Hypothalamus (tissue), 51 donors: ENCODE results near the gene IGSF11.
A peak's percentile ranks its signal among the peaks of the same experiment; 100 is the strongest.
"Not testable (repeated sequence)": the region's sequence is repeated elsewhere in the genome, so short reads cannot be mapped to it uniquely, and the experiment has no call there.

Experiments used
- DNase-seq, 51 donors: peaks; one replicate each; lab custom pipeline; 2025; lab: John Stamatoyannopoulos, UW

IGSF11 gene

GRCh38 chr3:119034256-119035013 is at the start of gene IGSF11:
IGSF11 (minus strand) TSS chr3:119034846; CDS start chr3:119034582, 264 bp downstream.
- DNase-seq, result peak; percentile 17 to 95 (median 85)

DNA sequence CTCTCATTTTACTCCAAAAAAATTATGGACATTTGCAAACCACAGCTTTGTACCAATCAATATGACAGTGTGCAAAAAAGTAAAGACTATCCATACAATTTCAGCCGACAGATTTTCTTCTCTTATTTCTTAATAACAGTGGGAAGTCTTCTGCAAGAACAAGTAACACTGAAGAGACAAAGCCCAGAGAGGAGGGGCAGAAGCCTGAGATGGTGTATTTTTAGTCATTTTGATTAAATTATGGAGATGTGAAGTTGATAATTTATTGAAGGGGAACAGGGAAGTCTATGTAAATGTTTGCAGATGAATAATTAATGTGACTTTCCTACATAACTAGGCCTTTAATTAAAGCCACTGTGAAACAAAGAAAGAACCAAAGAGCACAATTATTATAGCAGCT is 45.7 kb upstream of the IGSF11 start:
- DNase-seq, result no peak

DNA sequence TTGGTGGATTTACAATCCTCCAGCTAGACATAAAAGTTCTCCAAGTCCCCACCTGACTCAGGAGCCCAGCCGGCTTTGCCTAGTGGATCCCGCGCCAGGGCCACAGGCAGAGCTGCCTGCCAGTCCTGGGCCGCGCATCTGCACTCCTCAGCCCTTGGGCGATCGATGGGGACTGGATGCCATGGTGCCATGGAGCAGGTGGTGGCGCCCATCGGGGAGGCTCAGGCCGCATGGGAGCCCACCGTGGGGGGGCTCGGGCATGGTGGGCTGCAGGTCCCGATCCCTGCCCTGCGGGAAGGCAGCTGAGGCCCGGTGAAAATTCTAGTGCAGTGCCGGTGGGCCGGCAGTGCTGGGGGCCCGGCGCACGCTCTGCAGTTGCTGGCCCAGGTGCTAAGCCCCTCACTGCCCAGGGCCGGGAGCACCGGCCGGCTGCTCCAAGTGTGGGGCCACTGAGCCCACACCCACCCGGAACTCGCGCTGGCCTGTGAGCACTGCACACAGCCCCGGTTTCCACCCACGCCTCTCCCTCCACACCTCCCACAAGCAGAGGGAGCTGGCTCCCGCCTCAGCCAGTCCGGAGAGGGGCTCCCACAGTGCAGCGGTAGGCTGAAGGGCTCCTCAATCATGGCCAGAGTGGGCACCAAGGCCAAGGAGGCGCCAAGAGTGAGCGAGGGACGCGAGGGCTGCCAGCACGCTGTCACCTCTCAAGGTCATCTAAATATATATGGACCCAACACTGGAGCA is 38.8 kb upstream of the IGSF11 start:
- DNase-seq, result no peak

GRCh38 chr3:119072451-119072850 is 37.8 kb upstream of the IGSF11 start:
- DNase-seq, result not testable (repeated sequence)

DNA sequence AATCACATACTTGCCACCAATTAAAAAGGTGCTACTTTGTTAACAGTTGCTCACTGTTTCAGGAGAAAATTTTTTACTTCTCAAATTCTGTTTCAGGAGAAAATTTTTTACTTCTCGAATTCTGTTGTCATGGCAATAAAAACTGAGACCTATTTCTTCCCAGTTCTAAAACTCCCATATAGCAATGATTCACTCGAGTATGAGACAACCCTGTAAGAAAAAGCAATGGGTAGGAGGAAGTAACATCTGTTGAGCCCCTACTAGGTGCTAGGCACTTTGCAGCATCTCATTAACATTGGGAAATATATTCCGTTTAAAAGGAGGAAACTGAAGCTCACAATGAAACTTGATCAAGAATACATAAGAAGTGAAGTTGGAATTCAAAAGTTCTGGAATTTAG is 35.1 kb upstream of the IGSF11 start:
- no peak for DNase-seq

- DNase-seq, result no peak
Observed at GRCh38 chr3:119063471-119063870, 28.8 kb upstream of the IGSF11 start.

DNA sequence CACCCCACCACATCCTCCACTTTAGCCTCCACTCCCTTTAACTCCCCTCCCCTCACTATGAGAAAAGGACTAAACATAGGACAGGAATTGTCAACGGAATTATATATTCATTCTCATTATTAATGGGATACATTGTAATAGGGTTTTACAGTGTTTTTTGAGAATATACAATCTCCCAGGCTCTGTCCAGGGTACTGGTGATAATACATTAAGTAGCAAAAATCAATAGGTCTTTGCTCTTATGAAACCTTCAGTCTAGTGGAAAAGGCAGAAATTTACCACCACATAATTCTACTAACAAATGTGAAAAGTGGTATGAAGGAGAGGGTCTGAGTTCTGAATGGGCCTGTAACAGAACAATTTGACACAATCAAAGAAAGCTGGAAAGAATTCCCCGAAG is 28.2 kb upstream of the IGSF11 start:
- DNase-seq, result no peak

DNA sequence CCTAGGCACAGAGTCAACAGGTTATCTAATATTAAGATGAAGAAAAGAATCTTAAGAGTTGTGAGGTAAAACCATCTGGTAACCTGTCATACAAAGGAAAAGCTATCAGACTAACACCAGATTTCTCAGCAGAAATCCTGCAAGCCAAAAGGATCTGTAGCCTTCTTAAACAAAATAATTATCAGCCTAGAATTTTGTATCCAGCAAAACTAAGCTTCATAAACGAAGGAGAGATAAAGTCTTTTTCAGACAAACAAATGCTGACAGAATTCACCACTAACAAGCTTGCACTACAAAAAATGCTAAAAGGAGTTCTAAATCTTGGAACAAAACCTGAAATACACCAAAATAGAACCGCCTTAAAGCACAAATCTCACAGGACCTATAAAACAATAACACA is 9.9 kb upstream of the IGSF11 start:
- no peak for DNase-seq

- DNase-seq, result no peak
Observed at GRCh38 chr3:119042162-119042561, 7.5 kb upstream of the IGSF11 start.

GRCh38 chr3:119035014-119035346 is 334 bp upstream of the IGSF11 start:
- DNase-seq, result no peak

DNA sequence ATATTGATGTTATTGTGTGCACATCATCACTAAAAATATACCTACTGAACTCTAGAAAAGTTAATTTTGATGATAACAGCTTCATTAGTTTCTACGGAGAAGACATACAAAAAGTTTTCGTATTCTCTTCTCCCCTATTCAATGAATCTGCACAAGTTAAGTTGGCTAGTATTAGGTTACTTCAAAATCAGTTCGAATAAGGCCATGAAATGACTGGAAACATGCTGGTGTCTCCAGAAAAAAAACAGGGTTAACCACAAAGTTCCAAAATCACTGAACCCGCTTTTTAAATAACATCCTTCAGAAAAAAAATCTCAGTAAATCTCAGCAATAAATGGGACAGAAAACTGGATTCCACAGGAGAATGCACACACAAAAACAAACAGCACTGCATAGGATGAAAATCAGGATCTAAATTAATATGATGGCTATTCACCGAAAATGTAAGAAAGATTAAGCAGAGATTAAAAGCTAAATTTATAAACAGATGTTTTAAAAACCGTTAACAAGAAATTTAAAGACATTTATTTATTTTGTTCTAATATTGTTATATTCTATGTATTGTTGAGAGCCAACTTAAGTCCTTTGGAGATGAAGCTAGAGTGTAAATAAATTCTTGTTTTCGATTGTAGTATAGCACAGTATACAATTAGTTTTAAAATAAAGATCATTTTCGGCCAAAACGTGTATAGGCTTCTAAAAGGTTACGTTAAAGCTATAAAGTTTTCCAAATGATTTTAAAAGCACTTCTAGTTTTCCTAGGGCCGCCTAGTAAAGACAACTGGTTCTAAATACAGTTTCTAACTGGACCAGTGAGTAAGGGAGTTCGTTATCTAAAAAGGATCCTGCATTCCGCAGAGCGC is 1.0 kb downstream of the IGSF11 start:
- peak in 1 of 51 donors; percentile 31 for DNase-seq

DNA sequence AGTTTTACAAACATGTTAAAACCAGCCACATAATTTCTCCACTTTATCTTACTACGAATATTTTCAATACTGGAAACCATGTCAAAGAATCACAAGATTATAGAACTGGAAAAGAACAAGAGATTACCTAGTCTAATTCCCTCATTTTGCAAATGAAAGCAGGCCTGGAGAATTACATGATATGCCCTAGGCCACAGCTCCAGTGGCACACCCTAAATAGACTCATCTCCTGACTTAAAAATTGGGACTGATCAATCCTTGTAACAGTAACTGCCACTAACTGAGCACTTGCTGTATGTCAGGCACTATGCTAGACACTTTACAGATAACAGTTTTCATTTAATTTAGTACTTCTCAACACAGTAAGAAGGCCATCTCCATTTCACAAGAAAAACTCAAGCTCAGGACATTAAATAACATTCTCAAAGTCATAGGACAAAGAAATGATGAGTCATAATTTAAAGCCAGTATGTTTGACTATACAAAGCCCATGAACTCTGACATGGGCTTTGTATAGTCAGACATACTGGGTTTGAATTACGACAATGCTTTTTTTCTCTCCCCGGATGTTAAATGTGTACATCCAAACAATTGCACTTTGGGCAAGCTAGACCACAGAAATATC is 9.4 kb downstream of the IGSF11 start:
- no peak for DNase-seq

DNA sequence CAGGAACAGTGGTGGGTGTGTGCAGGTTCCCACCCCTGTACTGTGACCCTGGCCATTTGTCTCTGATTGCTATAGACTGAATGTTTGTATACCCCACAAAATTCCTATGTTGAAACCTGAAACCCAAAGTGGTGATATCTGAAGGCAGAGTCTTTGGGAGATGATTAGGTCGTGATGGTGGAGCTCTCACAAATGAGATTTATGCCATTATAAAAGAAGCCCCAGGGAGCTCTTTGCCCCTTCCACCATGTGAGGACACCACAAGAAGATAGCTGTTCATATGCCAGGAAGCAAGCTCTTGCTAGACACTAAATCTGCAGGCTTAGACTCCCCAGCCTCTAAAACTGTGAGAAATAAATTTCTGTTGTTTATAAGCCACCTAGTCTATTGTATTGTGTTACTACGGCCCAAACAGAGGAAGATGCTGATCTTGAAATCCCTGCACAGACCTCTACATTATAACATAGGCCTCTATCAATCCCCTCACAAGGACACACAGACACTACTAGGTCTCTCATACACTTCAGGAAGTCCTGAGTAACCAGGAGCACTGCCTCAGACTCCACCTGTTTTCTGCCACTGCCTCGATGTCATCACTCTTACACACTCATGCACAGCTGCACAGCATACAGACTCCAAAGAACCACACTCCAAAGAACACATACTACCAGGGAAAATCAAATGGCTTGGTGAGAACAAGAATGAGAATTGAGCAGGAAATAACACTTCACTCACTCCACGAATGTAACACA is 14.7 kb downstream of the IGSF11 start:
- DNase-seq, result peak in 1 of 51 donors; percentile 51

- DNase-seq, result peak in 36 of 51 donors; percentile 4 to 81 (median 46)
Observed at GRCh38 chr3:119018690-119019463, 15.8 kb downstream of the IGSF11 start.

DNA sequence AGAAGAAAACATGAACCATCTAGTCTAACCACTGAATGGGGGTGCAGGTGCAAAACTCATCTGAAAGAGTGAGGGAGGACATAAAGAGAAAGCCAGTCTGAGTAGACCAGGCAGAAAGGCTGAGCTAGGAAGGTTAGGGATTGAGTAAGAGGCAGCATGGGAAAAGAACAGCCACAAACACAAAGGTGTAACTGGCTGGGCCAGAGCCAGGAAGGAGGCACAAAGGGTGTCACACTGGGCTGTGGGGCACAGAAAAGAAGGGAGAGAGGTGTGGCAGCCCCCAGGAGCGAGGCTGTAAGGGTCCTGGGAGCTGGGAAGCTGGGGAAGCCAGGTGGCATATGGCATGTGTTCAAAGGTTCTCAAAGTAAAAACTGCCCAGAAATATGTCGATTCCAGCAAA is 18.7 kb downstream of the IGSF11 start:
- no peak for DNase-seq

DNA sequence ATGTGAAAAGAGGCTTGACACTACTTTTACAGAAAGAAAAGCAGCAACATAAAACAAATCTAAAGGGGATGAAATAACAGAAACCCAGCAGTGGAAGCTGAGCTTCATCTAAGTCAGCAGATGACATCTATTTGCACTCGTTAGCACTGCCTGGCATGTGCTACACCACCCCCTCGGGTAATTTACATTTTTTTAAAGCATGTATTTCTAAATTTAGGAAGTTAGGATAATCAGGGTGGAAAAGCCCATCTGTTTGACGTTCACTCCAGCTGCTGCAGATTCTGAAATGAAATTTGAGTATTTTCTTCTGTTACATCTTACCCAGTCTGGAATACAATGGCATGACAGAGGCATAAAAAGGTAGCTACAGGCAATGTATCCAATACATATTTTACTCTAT is 20.7 kb downstream of the IGSF11 start:
- no peak for DNase-seq

- DNase-seq, result no peak
Observed at GRCh38 chr3:119011528-119011927, 23.1 kb downstream of the IGSF11 start.

DNA sequence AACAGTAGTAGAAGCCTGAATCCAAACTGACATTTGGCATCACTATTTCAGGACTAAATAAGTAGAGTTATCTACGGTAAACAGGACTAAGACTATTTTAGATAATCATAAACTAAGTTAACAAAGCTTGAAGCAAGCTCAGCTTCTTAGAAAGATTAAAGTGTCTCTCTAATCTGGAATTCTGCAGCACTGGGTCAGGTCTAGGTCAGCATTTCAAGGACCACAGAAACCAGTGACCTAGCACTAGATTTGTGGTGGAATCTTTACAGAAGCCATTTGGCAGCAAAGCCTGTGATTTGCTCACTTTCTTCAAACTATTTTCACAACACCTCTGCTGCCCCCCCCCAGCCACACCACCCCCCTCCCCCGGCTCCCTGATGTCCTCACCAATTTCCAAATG is 37.5 kb downstream of the IGSF11 start:
- no peak for DNase-seq

- DNase-seq, result peak in 29 of 51 donors; percentile 16 to 91 (median 45)
Observed at GRCh38 chr3:118991775-118992174, 42.9 kb downstream of the IGSF11 start.
